DOHH2 (cell line): ENCODE results near the gene NEK10.

Source experiments
- EZH2phosphoT487 ChIP-seq: fragments of 200-600 bp; sonication (generic); IDR thresholded peaks from 2 replicates; pipeline ENCODE4 v1.6.1; 2017; ENCODE audit warnings: borderline replicate concordance, mild to moderate bottlenecking, antibody characterized with exemption, low read length, moderate library complexity, mixed read lengths
- TF ChIP-seq, protein P1 (sequence below): fragments of 200-600 bp; sonication (generic); IDR thresholded peaks from one replicate; pipeline ENCODE4 v1.5.1; 2014; ENCODE audit warnings: antibody characterized with exemption, mild to moderate bottlenecking, low read depth, low read length; ENCODE audit not compliant: poor library complexity, severe bottlenecking

DNA sequence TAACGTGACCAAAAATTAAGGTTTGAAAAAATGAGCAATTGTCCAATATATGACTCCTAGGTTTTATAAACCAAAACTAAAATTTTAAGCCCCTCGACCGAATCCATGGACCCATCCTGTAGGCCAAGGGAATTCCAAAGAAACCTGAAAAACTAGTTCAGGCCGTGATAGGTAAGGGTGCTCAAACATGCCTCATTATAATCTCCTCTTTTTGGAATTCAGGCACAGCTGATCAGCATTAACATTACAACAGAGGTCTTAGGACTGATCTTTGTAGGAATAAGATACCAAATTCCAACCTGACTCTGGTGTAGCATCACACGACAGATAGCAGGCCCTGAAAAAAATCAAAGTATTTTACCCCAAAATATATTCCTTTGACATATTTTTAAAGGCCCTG lies 155.7 kb downstream of the NEK10 start:
- TF ChIP-seq, protein P1, sequence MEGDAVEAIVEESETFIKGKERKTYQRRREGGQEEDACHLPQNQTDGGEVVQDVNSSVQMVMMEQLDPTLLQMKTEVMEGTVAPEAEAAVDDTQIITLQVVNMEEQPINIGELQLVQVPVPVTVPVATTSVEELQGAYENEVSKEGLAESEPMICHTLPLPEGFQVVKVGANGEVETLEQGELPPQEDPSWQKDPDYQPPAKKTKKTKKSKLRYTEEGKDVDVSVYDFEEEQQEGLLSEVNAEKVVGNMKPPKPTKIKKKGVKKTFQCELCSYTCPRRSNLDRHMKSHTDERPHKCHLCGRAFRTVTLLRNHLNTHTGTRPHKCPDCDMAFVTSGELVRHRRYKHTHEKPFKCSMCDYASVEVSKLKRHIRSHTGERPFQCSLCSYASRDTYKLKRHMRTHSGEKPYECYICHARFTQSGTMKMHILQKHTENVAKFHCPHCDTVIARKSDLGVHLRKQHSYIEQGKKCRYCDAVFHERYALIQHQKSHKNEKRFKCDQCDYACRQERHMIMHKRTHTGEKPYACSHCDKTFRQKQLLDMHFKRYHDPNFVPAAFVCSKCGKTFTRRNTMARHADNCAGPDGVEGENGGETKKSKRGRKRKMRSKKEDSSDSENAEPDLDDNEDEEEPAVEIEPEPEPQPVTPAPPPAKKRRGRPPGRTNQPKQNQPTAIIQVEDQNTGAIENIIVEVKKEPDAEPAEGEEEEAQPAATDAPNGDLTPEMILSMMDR, result no peak
- no peak for TF ChIP-seq EZH2phosphoT487
